Aorta (tissue), 5 donors: Measurements from ENCODE around the gene ELOVL1. TPM values are rescaled to one million over a fixed set of nuclear protein-coding genes. Genes with fewer than 3 reads are reported as not detected.

Experiments used
- ATAC-seq: fragments of 200-7000 bp; cut with Tn5 transposase; one replicate; pipeline ENCODE4 v1.9.1; 2022; ENCODE audit warnings: moderate library complexity; ENCODE audit not compliant: low FRiP score
- DNase-seq, 2 donors: peaks; one replicate each; pipeline ENCODE4 v3.0.0-alpha.2; 2020
- H3K27ac ChIP-seq, 2 donors: one replicate each; pipeline ENCODE4 v1.5.1; 2013; ENCODE audit warnings: low read length in 2 of 2, mild to moderate bottlenecking in 2 of 2, moderate library complexity in 2 of 2, control low read depth in 1 of 2, inconsistent platforms in 1 of 2, low read depth in 1 of 2
- H3K27me3 ChIP-seq, 2 donors: one replicate each; pipeline ENCODE4 v1.6.1; 2013; ENCODE audit warnings: control low read depth in 1 of 2, low read length in 1 of 2, mild to moderate bottlenecking in 1 of 2, moderate library complexity in 1 of 2; ENCODE audit not compliant: insufficient read depth in 2 of 2, control insufficient read depth in 1 of 2
- H3K36me3 ChIP-seq, 2 donors: one replicate each; pipeline ENCODE4 v1.6.1; 2013; ENCODE audit warnings: control low read depth in 1 of 2, low read length in 1 of 2, mild to moderate bottlenecking in 1 of 2; ENCODE audit not compliant: insufficient read depth in 2 of 2, control insufficient read depth in 1 of 2
- H3K4me1 ChIP-seq, 2 donors: one replicate each; pipeline ENCODE4 v1.6.1; 2013; ENCODE audit warnings: low read length in 2 of 2, control low read depth in 1 of 2, mild to moderate bottlenecking in 1 of 2, moderate library complexity in 1 of 2; ENCODE audit not compliant: insufficient read depth in 2 of 2, control insufficient read depth in 1 of 2
- H3K4me3 ChIP-seq, 2 donors: one replicate each; pipeline ENCODE4 v1.5.1; 2013; ENCODE audit warnings: low read length in 2 of 2, control low read depth in 1 of 2, mild to moderate bottlenecking in 1 of 2
- H3K9me3 ChIP-seq: one replicate; pipeline ENCODE4 v1.6.1; 2013; ENCODE audit warnings: mild to moderate bottlenecking, low read length; ENCODE audit not compliant: control insufficient read depth
- WGBS, 2 donors: extraction: QIAGEN DNeasy Blood & Tissue Kit; methylation state at CpG; one replicate each; pipeline ENCODE4 v1.1.7; 2013; 5-methylcytosine and 5-hydroxymethylcytosine counted together
- intact Hi-C, 2 donors: fragments of 100-400 bp; cut with DNase I; formaldehyde crosslinking; loops; one replicate each; pipeline versions ENCODE4 v1.14.2 to v1.15.0; 2022
- polyA plus RNA-seq, 2 donors: library from polyadenylated mRNA; stranded (reverse); fragments of 200-250 nt; gene quantifications; one replicate each; pipeline ENCODE4 v1.2.3, GENCODE V29; 2013
- total RNA-seq, 2 donors: library from RNA; stranded (reverse); fragmentation: NEBNext Ultra II Directional; extraction: Animal tissue kit (Norgen Biotek cat#: 25700); gene quantifications; one replicate each; pipeline ENCODE4 v1.2.1, GENCODE V29; 2021
- donor health status: healthy with polysubstance abuse.
- donor health status: Bipolar disorder and iron deficiency.
- donor health status: DM: no; HTN: no; CAD: no.
- donor health status: DM: no; HTN: no; CAD: no.
- donor health status: DM: yes; HTN: yes; CAD: no.

ELOVL1 gene
- total and polyA plus RNA-seq, 4 donors: 27.8 to 60.5 (median 57.6) TPM

DNA sequence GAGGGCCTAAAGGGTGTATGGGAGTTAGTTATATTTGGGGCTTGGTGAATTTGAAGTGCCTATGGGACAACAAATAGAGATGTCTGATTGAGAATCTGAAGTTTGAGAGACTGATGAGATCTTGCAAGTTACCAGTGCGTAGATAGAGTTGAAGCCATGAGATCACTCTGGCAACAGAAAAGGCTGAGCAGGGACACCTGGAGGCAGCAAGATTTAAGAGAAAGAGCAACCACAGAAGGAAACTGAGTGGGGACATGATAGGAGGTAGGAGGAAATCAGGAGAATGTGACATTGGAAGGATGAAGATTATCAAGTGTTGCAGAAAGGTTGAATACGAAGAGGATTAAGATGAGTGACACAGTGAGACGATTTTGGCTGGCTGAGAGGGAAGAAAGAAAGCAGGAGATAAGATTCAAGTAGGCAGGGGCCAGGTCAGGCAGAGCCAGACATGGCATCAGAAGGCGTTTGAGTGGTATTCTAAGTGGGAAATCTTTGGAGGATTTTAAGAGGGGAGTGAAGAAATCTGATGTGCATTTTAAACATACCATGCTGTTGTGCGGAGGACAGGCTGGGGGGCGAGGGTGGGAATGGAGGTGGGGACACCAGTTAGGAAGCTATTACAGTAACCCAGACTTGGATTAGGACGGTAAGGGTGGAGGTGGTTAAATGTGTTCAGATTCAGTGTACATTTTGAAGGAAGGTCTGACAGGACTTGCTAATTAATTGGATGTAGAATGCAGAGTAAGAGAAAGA, 33.2 kb downstream of the ELOVL1 start:
- intact Hi-C loops: no loop called here
- ATAC-seq (no peak), DNase-seq (peak in 1 of 2 donors; percentile 53)
- Histone ChIP-seq H3K27me3 (no peaks in the 10 kb centered on the region), H3K27ac (no peak overlapping the region), H3K4me1 (no peaks in the 10 kb centered on the region), H3K4me3 (no peak overlapping the region), H3K36me3 (no peaks in the 10 kb centered on the region), H3K9me3 (no peaks in the 10 kb centered on the region)
- WGBS, 2 donors: 79% methylated on average over 7 of the region's 7 CpGs

DNA sequence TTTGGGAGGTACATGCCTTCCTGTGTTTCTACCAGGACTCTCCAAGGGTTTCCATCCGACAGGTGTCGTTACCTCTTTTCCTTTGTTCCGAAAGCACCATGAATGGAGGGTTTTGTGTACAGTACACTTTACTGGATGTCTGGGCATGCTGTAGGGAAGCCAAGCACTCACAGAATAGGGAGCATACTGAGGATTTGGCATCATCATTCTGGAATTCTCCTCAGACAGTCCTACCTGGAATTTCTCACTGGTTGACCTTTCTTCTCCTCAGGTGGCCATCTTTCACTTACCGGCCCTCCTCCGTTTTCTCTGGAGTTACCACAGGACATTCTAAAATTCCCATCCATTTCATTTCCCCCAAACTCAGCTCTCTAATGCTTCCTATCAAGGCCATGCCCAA, 36.1 kb downstream of the ELOVL1 start:
- no peaks in the 10 kb centered on the region for H3K4me1 ChIP-seq
- H3K4me3 ChIP-seq: no peak overlapping the region
- H3K36me3 ChIP-seq: no peaks in the 10 kb centered on the region
- no peak overlapping the region for H3K27ac ChIP-seq
- ATAC-seq (no peak), DNase-seq (no peak)
- no peaks in the 10 kb centered on the region for H3K27me3 ChIP-seq
- WGBS, 2 donors: 95 to 96% methylated on average over 5 of the region's 5 CpGs
- H3K9me3 ChIP-seq: no peaks in the 10 kb centered on the region
- intact Hi-C loops: no loop called here

DNA sequence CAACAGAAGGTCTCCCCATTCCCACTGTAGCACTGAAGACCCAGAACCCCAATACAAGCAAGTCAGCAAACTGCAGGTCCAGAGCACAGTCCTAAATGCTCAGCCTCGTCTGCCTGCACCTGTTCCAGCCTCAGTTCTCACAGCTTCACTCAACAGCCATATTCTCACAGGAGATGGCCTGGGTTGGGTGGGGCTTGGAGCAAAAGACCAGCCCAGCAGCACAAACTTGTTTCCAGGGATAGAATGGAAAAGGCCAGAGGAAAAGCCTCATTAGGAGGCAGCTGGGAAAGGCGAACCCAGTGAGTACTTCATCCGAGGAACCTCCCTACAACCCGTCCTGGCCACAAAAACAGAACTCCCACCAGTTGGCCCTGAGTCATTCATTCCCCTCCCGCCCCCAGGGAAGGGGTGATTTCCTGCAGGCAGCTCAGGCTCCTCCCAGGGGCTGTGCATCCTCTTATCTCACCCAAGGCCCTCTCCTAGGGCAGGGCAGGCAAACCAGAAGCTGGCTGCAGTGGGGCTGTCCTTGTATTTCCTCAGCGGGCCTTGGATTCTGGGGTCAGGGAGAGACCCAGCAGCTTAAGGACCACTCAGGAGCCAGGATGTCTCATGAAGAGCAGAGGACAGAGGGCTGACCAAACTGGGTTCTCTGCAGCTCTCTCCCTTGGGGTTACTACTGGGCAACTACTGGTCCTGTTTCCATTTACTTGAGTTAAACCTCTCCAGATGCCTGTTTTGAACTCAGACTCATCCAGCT, 37.6 kb downstream of the ELOVL1 start:
- Histone ChIP-seq H3K27ac (no peak overlapping the region), H3K9me3 (no peaks in the 10 kb centered on the region), H3K4me3 (no peak overlapping the region), H3K4me1 (no peaks in the 10 kb centered on the region), H3K36me3 (no peaks in the 10 kb centered on the region), H3K27me3 (no peaks in the 10 kb centered on the region)
- intact Hi-C loops: no loop called here
- peak; percentile 83 to 85 for DNase-seq
- WGBS, 2 donors: 50 to 60% methylated on average over 6 of the region's 6 CpGs
- peak; percentile 73 for ATAC-seq

DNA sequence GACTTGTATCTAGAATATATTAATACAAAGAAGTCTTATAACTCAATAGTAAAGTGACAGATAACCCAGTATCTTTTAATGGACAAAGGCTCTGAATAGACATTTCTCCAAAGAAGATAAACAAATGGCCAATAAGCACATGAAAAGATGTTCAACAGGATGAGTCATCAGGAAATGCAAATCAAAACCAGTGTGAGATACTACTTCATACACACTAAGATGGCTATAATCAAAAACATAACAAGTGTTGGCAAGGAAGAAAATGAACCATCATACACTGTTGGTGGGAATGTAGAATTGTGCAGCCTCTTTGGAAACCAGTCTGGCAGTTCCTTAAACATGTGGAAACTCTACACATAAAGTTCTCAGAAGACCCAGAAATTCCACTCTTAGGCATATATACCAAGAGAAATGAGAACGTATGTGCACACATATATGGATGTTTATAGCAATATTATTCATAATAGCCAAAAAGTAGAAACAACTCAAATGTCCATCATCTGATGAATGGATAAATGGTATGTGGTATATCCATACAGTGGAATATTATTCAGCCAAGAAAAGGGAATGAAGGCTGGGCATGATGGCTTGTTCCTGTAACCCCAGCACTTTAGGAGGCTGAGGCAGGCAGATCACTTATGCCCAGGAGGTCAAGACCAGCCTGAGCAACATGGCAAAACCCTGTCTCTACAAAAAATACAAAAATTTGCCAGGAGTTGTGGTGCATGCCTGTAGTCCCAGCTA, 40.1 kb downstream of the ELOVL1 start:
- Histone ChIP-seq H3K4me1 (no peaks in the 10 kb centered on the region), H3K4me3 (no peak overlapping the region), H3K36me3 (no peaks in the 10 kb centered on the region), H3K27me3 (no peaks in the 10 kb centered on the region), H3K27ac (no peak overlapping the region), H3K9me3 (peaks cover 3% of the 10 kb centered on the region)
- DNase-seq: no peak
- ATAC-seq: no peak
- 93 to 98% methylated on average over 1 of the region's 1 CpG for WGBS, 2 donors
- intact Hi-C loops: no loop called here

DNA sequence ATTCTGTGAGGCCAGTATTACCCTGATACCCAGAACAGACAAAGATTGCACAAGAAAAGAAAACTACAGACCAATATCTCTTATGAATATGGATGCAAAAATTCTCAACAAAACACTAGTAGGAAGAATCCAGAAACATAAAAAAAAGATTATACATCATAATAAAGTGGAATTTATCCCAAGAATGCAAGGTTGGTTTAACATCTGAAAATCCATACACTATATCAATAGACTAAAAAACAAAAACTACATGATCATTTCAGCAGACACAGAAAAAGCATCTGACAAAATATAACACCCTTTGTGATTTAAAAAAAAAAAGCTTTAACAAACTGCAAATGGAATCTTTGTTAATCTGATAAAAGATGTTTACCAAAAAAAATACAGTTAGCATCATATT, 42.4 kb downstream of the ELOVL1 start:
- Histone ChIP-seq H3K27ac (no peak overlapping the region), H3K27me3 (no peaks in the 10 kb centered on the region), H3K4me3 (no peak overlapping the region), H3K36me3 (no peaks in the 10 kb centered on the region), H3K4me1 (no peaks in the 10 kb centered on the region), H3K9me3 (peaks cover 3% of the 10 kb centered on the region)
- DNase-seq (no peak), ATAC-seq (no peak)
- intact Hi-C loops: no loop called here

DNA sequence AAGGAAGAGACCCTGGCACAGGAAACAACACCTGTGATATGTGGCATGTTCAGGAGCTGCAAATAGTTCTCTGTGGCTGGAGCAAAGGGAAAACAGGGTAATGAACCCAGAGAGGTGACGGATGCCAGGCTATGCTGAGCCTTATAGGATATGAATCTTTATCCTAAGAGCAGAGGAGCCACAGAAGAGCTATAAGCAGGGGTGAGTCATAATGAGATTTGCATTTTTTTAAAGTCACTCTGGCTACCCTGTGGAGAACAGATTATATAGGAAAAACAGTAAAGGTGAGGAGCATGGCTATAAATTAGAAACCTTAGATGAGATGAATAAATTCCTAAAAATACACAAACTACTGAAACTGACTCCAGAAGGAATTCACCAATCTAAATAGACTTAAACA, 43.0 kb downstream of the ELOVL1 start:
- Histone ChIP-seq H3K27me3 (no peaks in the 10 kb centered on the region), H3K4me3 (no peak overlapping the region), H3K27ac (no peak overlapping the region), H3K36me3 (no peaks in the 10 kb centered on the region), H3K4me1 (no peaks in the 10 kb centered on the region), H3K9me3 (peaks cover 3% of the 10 kb centered on the region)
- 90 to 94% methylated on average over 1 of the region's 1 CpG for WGBS, 2 donors
- intact Hi-C loops: no loop called here
- DNase-seq: no peak
- no peak for ATAC-seq

DNA sequence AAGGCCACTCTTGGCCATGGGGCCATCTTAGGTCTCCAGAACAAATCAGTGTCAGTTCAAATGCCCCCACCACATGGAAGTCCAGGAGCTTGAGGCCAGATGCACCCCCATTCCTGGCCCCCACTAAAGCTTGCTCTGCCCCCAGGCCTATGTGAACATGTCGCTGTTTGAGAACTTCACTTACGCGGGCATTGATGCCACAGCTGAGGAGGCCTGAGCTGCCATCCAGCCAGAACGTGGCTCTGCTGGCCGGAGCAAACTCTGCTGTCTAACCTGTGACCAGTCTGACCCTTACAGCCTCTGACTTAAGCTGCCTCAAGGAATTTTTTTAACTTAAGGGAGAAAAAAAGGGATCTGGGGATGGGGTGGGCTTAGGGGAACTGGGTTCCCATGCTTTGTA, 45.3 kb downstream of the ELOVL1 start:
- Histone ChIP-seq H3K36me3 (no peaks in the 10 kb centered on the region), H3K27ac (no peak overlapping the region), H3K27me3 (no peaks in the 10 kb centered on the region), H3K9me3 (peaks cover 3% of the 10 kb centered on the region), H3K4me1 (no peaks in the 10 kb centered on the region), H3K4me3 (no peak overlapping the region)
- intact Hi-C loops: no loop called here
- ATAC-seq: no peak
- WGBS, 2 donors: 91 to 92% methylated on average over 5 of the region's 5 CpGs
- DNase-seq: peak in 1 of 2 donors; percentile 42

DNA sequence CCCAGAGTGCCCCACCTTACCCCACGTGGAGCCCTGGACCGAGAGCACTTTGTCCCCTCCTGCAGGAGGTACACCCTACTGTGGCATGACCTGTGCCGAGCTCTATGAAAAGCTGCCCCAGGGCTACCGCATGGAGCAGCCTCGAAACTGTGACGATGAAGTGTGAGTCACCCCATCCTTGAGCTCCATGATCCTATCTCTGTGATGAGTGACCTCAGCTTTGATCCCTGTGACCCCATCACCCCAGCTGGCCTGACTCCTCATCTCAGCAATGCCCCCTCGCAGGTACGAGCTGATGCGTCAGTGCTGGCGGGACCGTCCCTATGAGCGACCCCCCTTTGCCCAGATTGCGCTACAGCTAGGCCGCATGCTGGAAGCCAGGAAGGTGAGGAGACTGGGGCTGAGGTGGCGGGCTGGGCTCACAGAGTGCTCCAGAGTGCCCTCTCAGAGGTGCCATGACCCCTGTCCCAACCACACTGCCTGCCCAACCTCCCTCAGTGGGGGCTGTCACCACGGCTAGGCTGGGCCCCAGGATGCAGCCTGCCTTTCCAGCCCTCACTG, 46.4 kb downstream of the ELOVL1 start:
- DNase-seq: peak; percentile 37 to 57
- intact Hi-C loops: no loop called here
- ATAC-seq: no peak
- WGBS, 2 donors: 94 to 95% methylated on average over 16 of the region's 16 CpGs
- H3K9me3 ChIP-seq: peaks cover 3% of the 10 kb centered on the region
- no peak overlapping the region for H3K27ac ChIP-seq
- H3K27me3 ChIP-seq: no peaks in the 10 kb centered on the region
- H3K36me3 ChIP-seq: no peaks in the 10 kb centered on the region
- H3K4me3 ChIP-seq: no peak overlapping the region
- H3K4me1 ChIP-seq: no peaks in the 10 kb centered on the region
